Measurements from ENCODE around the gene LMTK2.

Gene LMTK2

GRCh38 chr7:98203261-98203963 lies 96.8 kb downstream of the LMTK2 start:
- DNase-seq (ENCODE audit: low read depth), result no peak

GRCh38 chr7:98203964-98204605 lies 97.4 kb downstream of the LMTK2 start:
- no peak for DNase-seq (ENCODE audit: low read depth)

GRCh38 chr7:98204670-98205069 lies 98.0 kb downstream of the LMTK2 start:
- DNase-seq (ENCODE audit: low read depth), result no peak

DNA sequence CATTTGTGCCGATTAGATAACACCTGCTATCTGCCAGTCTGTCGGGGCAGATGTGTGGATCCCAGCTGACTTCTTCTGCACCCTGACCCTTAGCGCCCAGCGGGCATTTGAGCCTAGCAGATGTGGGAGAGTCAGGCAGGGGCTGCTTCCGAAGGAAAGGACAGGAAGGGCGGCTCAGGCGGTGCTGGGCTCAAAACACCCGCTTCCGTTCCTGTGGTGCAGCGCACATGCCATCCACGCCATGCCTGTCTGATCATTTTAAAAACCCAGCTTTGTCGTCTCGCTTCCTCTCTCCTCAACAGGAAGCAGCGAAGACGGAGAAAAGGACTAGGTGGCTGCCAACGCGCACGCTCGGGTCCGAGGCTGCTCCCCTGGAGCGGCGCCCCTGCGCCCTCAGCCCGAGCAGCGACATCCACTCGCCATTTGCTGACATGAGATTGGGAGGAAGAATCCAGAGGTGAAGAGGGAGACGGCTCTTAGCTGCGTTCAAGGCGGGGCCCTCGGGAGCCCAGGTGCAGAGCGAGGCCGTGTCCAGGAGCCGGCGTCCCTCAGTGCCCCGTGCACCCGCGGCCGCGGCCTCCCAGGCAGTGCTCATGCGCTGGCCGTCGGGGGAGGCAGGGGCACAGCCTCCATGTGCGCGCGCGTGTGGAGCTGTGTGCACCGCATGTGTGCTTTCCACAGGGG lies 98.6 kb downstream of the LMTK2 start:
- no peak for DNase-seq (ENCODE audit: low read depth)

DNA sequence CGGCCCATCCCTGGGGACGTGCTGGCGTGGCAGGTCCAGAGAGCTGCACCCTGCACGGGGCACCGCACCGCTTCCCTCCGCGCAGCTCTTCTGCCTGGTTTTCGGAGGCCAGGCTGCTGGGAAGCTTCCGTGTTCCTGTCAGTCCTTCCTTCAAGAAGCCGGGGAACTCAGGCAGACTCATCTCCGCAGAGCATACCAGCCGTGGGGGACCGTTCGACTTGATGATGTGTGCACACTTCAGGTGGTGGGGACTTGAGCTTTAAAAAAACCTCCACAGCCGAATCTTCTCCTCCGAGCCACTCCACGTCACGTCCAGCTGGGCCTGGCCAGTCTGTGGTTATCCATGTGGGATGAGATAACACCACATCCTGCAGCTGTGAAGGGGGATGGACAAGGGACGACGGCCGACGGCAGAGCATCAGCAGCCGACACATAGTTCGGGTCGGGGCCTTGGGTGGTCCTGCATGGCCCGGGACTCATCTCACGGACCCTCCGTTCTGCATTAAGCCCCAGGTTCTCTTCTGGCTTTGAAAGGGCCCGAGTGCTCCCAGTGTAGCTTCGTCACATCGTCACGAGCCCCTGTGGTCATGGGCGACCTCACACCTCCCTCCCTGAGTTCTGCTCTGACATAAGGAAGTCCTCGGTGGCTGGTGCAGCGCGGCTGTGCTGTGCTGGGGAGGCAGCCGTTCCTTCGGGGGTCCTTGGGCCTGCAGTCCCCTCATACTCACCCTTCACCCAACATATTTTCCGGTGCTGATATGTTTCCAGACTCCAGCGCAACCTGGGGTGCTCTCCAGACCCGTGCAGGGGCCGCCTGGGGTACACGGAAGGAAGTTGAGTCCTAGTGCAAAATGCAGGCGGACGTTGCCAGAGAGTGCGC lies 100.0 kb downstream of the LMTK2 start:
- DNase-seq (ENCODE audit: low read depth), result no peak

- DNase-seq (ENCODE audit: low read depth), result no peak
Observed at GRCh38 chr7:98209166-98209920, 102.7 kb downstream of the LMTK2 start.

DNA sequence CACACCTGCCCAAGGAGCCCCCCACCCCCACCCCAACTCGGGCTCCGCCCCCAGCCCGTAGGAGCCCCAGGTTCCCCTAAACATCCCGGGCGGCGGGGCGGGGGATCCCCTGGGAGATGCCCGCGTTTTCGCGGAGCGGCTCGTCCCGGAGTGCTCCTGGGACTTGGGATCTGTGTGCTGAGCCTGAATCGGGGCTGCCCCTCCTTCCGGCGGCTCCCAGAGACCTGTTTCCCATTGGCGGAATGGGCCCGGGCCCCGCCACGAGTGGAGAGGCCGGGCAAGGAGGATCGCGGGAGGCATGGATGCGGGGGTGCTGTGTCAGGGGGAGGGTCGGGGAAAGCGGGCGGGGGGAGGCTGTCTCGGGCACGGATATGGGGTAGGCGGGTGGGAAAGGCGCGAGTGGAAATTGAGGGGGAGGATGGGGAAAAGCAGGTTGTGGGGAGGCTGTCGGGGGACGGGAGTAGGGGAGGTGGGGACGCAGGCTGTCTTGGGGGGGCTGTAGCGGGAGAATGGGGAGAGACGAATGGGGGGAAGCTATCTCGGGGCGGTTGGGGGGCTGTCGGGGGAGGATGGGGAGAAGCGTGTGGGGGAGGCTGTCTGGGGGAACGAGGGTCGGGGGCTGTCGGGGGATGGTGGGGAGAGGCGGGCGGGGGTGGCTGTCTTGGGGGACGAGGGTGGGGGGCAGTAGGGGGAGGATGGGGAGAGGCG lies 104.0 kb downstream of the LMTK2 start:
- DNase-seq (ENCODE audit: low read depth), result no peak

DNA sequence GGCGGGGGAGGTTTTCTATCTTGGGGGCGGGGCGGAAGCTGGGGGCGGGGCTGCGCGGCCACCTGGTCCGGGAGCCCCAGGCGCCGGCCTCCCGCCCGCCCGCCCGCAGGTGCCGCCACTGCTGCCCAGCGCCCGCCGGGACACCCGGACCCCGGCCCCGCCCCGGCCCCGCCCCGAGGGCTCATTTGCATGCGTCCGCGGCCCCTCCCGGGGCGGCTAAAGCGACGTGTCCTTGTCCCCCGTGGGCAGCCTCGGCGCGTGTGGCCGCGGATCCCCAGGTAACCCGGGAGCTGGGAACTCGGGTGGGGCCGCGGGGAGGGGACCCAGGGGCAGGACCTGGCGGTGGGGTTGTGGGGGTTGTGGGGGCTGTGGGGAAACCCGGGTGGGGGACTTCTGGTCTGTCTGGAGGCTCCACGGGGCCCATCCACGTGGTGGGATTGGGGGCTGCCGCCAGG lies 104.6 kb downstream of the LMTK2 start, which contains the start of gene BHLHA15:
Gene BHLHA15 (plus strand): TSS at position 219 of the 455 bp plus-strand sequence. CDS start 871 bp downstream, outside the sequence.
- DNase-seq (ENCODE audit: low read depth), result no peak

DNA sequence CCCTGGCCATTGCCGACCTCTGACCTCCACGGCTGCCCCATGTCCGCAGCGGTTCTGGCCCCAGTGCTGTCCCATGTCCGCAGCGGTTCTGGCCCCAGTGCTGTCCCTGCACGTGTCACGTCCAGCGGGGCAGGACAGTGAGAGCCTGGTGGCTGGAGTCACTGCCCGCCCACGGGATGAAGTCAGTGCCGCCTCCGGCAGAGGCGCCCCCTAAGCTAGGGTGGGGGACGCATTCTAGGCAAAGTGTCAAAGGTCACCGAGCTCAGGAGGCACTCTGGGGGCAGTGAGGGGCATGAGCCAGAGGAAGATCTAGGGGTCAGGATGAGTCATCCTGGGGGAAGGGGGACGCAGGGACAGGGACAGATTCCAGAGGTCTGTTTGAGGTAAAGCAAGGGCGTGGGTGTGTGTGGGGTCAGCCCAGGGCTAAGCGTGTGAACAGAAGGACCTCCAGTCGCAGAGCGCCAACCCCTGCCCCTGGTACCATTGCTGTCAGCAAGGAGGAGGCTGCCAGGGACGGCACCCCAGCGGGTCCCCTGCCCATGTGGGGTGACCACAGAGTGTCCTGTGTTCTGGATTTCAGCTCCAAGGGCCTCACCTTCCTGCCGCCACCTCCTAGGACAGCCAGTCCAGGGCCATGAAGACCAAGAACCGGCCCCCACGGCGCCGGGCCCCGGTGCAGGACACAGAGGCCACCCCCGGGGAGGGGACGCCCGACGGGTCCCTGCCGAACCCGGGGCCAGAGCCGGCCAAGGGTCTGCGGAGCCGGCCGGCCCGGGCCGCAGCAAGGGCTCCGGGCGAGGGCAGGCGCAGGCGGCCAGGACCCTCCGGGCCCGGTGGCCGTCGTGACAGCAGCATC lies 105.2 kb downstream of the LMTK2 start:
- no peak for DNase-seq (ENCODE audit: low read depth)

DNA sequence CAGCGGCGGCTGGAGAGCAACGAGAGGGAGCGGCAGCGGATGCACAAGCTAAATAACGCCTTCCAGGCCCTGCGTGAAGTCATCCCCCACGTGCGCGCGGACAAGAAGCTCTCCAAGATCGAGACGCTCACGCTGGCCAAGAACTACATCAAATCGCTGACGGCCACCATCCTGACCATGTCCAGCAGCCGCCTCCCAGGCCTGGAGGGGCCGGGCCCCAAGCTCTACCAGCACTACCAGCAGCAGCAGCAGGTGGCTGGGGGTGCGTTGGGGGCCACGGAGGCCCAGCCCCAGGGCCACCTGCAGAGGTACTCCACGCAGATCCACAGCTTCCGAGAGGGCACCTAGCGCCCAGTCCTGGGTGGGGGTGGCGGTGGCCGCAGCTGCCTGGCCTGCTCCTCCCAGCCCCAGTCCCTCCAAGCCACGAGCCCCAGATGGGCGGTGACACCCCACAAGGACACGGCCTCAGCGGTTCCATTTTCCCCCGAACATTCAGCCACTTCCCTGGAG lies 105.9 kb downstream of the LMTK2 start:
- DNase-seq (ENCODE audit: low read depth), result no peak

DNA sequence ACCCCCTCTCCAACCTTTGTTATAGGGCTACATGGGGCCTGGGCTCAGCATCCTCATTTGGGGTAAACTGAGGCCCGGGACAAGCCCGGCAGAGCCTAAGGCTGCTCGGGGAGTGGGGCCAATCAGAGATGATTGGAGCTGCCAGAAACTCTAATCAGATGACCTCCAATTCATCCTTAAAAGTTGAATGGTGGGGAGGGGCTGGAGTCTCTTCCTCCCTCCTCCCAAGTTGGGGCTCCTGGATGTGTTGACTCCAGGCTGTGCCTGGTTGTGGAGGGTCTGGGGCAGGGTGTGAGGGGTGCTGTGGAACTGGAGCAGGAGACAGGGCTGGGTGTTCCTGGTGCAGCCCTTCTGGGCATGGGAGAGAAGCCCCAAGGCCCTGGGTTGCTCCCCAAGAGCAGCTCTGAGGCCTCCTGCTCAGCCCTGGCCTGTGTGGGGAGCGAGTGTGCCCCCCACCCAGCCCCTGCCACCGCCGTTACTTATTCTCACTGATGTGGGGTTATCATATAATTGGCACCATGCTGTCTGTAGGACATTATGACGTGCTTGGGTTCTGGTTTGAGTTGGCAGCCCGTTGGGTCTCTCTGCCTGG lies 106.7 kb downstream of the LMTK2 start:
- no peak for DNase-seq (ENCODE audit: low read depth)

- DNase-seq (ENCODE audit: low read depth), result no peak
Observed at GRCh38 chr7:98213888-98214810, 107.5 kb downstream of the LMTK2 start.

GRCh38 chr7:98214811-98215321 lies 108.2 kb downstream of the LMTK2 start:
- no peak for DNase-seq (ENCODE audit: low read depth)

GRCh38 chr7:98215561-98216495 lies 109.2 kb downstream of the LMTK2 start:
- no peak for DNase-seq (ENCODE audit: low read depth)

GRCh38 chr7:98216941-98217622 lies 110.4 kb downstream of the LMTK2 start:
- DNase-seq (ENCODE audit: low read depth), result no peak

Data from GM04503 (cell line).